MM.1S (cell line): Measurements from ENCODE around the gene AIDA.

Source experiments
- DNase-seq: peaks from one replicate; pipeline ENCODE4 v3.0.0-alpha.2; 2015
- H2AFZ ChIP-seq: fragments of 300-600 bp; sonication (generic); 2 replicates; pipeline ENCODE4 v1.6.0; 2016; ENCODE audit warnings: antibody characterized with exemption, low read length
- H3F3A ChIP-seq: fragments of 300-600 bp; sonication (generic); 2 replicates; pipeline ENCODE4 v1.6.1; 2016; ENCODE audit warnings: mild to moderate bottlenecking, antibody characterized with exemption, low read length, moderate library complexity, mixed read lengths; ENCODE audit not compliant: insufficient read depth
- H3K27ac ChIP-seq: fragments of 300-600 bp; sonication (generic); 2 replicates; pipeline ENCODE4 v1.5.1; 2016; ENCODE audit warnings: mild to moderate bottlenecking, low read length
- H3K27me3 ChIP-seq: fragments of 300-600 bp; sonication (generic); replicated peaks from 2 replicates; pipeline ENCODE4 v1.6.0; 2016; ENCODE audit warnings: low read length; ENCODE audit not compliant: insufficient read depth
- H3K36me3 ChIP-seq: fragments of 300-600 bp; sonication (generic); replicated peaks from 2 replicates; pipeline ENCODE4 v1.6.1; 2016; ENCODE audit warnings: mild to moderate bottlenecking, low read length, mixed read lengths; ENCODE audit not compliant: insufficient read depth
- H3K4me1 ChIP-seq: fragments of 300-600 bp; sonication (generic); 2 replicates; pipeline ENCODE4 v1.6.1; 2016; ENCODE audit warnings: low read length, mixed read lengths
- H3K4me2 ChIP-seq: fragments of 300-600 bp; sonication (generic); 2 replicates; pipeline ENCODE4 v1.6.0; 2016; ENCODE audit warnings: low read depth, low read length
- H3K4me3 ChIP-seq: fragments of 300-600 bp; sonication (generic); 2 replicates; pipeline ENCODE4 v1.5.1; 2016; ENCODE audit warnings: low read length, mixed read lengths
- H3K79me2 ChIP-seq: fragments of 300-600 bp; sonication (generic); 2 replicates; pipeline ENCODE4 v1.6.1; 2016; ENCODE audit warnings: mixed run types, low read length, mixed read lengths
- H3K9ac ChIP-seq: fragments of 300-600 bp; sonication (generic); 2 replicates; pipeline ENCODE4 v1.6.1; 2016; ENCODE audit warnings: low read length, mixed read lengths
- H3K9me2 ChIP-seq: fragments of 300-600 bp; sonication (generic); replicated peaks from 2 replicates; pipeline ENCODE4 v1.6.1; 2016; ENCODE audit warnings: mild to moderate bottlenecking, low read length, mixed read lengths; ENCODE audit not compliant: insufficient read depth
- H3K9me3 ChIP-seq: fragments of 300-600 bp; sonication (generic); replicated peaks from 2 replicates; pipeline ENCODE4 v1.6.1; 2016; ENCODE audit warnings: mild to moderate bottlenecking, low read length, mixed read lengths; ENCODE audit not compliant: insufficient read depth
- H4K20me1 ChIP-seq: fragments of 300-600 bp; sonication (generic); 2 replicates; pipeline ENCODE4 v1.6.1; 2016; ENCODE audit warnings: mild to moderate bottlenecking, low read length, moderate library complexity, mixed read lengths; ENCODE audit not compliant: insufficient read depth
- EZH2 ChIP-seq: fragments of 300-600 bp; sonication (generic); optimal IDR thresholded peaks from 2 replicates; pipeline ENCODE3; 2017; ENCODE audit warnings: low read depth, mild to moderate bottlenecking, antibody characterized with exemption, low read length, mixed read lengths
- EZH2phosphoT487 ChIP-seq: fragments of 300-600 bp; sonication (generic); IDR thresholded peaks from 2 replicates; pipeline ENCODE4 v1.6.1; 2018; ENCODE audit warnings: antibody characterized with exemption, low read length
- TF ChIP-seq, protein P1 (sequence below): fragments of 300-600 bp; sonication (generic); IDR thresholded peaks from 2 replicates; pipeline ENCODE4 v1.5.1; 2016; ENCODE audit warnings: antibody characterized with exemption, low read length, mixed read lengths

Gene AIDA

DNA sequence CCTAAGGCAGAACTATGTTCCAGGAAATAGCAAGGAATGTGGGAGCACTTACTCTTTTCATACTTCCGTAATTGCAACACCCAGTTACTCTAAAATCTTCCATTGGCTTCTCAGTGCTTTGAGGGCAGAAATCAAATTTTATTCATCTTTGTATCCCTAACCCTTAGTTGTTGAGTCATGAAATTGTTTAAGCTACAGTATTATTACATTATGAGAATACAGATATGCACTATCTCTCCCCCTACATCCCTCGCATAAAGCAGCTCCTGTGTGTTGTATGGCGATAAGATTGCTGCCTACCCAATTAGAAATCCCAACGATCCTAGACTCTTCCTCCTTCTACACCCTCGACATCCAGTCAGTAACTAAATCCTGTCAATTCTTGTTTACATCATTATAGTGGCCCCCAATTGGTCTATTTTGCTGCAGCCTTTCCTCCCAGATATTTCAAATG is 2.6 kb downstream of the AIDA start:
- H4K20me1 ChIP-seq = no peaks in the 10 kb centered on the region
- H3K4me3 ChIP-seq = no peak overlapping the region
- DNase-seq = no peak
- H3K36me3 ChIP-seq = no peaks in the 10 kb centered on the region
- TF ChIP-seq, protein P1, sequence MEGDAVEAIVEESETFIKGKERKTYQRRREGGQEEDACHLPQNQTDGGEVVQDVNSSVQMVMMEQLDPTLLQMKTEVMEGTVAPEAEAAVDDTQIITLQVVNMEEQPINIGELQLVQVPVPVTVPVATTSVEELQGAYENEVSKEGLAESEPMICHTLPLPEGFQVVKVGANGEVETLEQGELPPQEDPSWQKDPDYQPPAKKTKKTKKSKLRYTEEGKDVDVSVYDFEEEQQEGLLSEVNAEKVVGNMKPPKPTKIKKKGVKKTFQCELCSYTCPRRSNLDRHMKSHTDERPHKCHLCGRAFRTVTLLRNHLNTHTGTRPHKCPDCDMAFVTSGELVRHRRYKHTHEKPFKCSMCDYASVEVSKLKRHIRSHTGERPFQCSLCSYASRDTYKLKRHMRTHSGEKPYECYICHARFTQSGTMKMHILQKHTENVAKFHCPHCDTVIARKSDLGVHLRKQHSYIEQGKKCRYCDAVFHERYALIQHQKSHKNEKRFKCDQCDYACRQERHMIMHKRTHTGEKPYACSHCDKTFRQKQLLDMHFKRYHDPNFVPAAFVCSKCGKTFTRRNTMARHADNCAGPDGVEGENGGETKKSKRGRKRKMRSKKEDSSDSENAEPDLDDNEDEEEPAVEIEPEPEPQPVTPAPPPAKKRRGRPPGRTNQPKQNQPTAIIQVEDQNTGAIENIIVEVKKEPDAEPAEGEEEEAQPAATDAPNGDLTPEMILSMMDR = no peak
- TF ChIP-seq EZH2phosphoT487 = no peak
- no peak for TF ChIP-seq EZH2
- H3K79me2 ChIP-seq = peaks cover 76% of the 10 kb centered on the region
- no peaks in the 10 kb centered on the region for H3K9me2 ChIP-seq
- H3F3A ChIP-seq = peaks cover 22% of the 10 kb centered on the region
- H3K9ac ChIP-seq = no peak overlapping the region
- H3K27ac ChIP-seq = no peak overlapping the region
- H2AFZ ChIP-seq = no peak overlapping the region
- peaks cover 3% of the 10 kb centered on the region for H3K4me1 ChIP-seq
- H3K9me3 ChIP-seq = no peaks in the 10 kb centered on the region
- H3K4me2 ChIP-seq = no peak overlapping the region
- H3K27me3 ChIP-seq = no peaks in the 10 kb centered on the region

DNA sequence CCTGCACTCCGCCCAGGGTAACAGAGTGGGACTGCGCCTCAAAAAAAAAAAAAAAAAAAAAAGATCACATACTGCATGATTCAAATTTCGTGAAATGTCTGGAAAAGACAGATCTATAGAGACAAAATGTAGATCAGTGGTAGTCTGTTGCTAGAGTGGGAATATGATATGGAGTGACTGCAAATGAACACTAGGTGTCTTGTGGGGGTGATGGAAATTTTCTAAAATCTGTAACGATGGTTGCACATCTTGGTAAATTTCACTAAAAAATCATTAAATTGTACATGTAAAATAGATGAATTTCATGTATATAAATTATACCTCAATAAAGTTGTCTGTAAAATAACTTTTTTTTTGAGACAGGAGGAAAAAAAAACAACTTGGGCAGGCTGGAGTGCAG is 5.5 kb downstream of the AIDA start:
- H3K4me1 ChIP-seq = peaks cover 3% of the 10 kb centered on the region
- TF ChIP-seq EZH2phosphoT487 (no peak), EZH2 (no peak)
- TF ChIP-seq, protein P1 = peak; percentile 22
- no peak overlapping the region for H2AFZ ChIP-seq
- H3K9ac ChIP-seq = no peak overlapping the region
- no peak overlapping the region for H3K4me3 ChIP-seq
- H3K9me3 ChIP-seq = no peaks in the 10 kb centered on the region
- no peaks in the 10 kb centered on the region for H3K36me3 ChIP-seq
- no peaks in the 10 kb centered on the region for H3K9me2 ChIP-seq
- peaks cover 62% of the 10 kb centered on the region for H3K79me2 ChIP-seq
- DNase-seq = no peak
- no peaks in the 10 kb centered on the region for H4K20me1 ChIP-seq
- peaks cover 7% of the 10 kb centered on the region for H3F3A ChIP-seq
- no peak overlapping the region for H3K27ac ChIP-seq
- H3K27me3 ChIP-seq = no peaks in the 10 kb centered on the region
- no peak overlapping the region for H3K4me2 ChIP-seq

DNA sequence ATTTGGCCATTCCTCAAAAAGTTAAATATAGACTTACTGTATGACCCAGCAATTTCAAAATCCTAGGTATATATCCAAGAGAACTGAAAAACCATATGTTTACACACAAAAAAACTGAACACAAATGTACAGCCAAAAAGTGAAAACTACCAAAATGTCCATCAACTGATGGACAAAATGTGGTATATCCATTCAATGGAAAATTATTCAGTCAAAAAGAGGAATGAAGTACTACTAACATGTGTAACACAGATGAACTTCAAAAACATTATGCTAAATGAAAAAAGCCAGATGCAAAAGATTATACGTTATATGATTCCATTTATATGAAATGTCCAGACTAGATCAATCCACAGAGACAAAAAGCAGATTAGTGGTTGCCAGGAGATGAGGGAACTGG is 8.0 kb downstream of the AIDA start:
- Histone ChIP-seq H3K36me3 (no peaks in the 10 kb centered on the region), H3K4me3 (no peak overlapping the region), H3F3A (no peaks in the 10 kb centered on the region), H3K27ac (no peak overlapping the region), H3K9ac (no peak overlapping the region), H2AFZ (no peak overlapping the region), H3K27me3 (no peaks in the 10 kb centered on the region), H4K20me1 (no peaks in the 10 kb centered on the region), H3K9me2 (no peaks in the 10 kb centered on the region), H3K4me1 (no peaks in the 10 kb centered on the region), H3K9me3 (no peaks in the 10 kb centered on the region), H3K79me2 (peaks cover 37% of the 10 kb centered on the region), H3K4me2 (no peak overlapping the region)
- DNase-seq = no peak
- TF ChIP-seq EZH2 (no peak), EZH2phosphoT487 (no peak)
- TF ChIP-seq, protein P1 = no peak
